Gastroesophageal sphincter (tissue), 4 donors: Measurements from ENCODE around the gene KRT85. TPM values are rescaled to one million over a fixed set of nuclear protein-coding genes. Genes with fewer than 3 reads are reported as not detected.

Experiments used
- ATAC-seq: fragments of 150-250 bp; one replicate; pipeline ENCODE4 v1.9.1; 2016; ENCODE audit warnings: mild to moderate bottlenecking, moderate library complexity
- H3K27ac ChIP-seq, 4 donors: fragments of 200-600 bp; sonication (generic) in 3 of 4; 1 replicate in 3 of 4; 2 replicates in 1 of 4; pipeline ENCODE4 v1.5.1; 2016 to 2019
- H3K27me3 ChIP-seq: fragments of 200-600 bp; sonication (generic); one replicate; pipeline ENCODE4 v1.5.1; 2019
- H3K36me3 ChIP-seq, 2 donors: fragments of 200-600 bp; sonication (generic); one replicate each; pipeline ENCODE4 v1.5.1; 2019; ENCODE audit warnings: control low read depth in 1 of 2
- H3K4me1 ChIP-seq, 3 donors: fragments of 200-600 bp; sonication (generic); 1 replicate in 2 of 3; 2 replicates in 1 of 3; pipeline ENCODE4 v1.5.1; 2016 to 2019; ENCODE audit warnings: control low read depth in 2 of 3
- H3K4me3 ChIP-seq, 2 donors: fragments of 200-600 bp; sonication (generic); one replicate each; pipeline ENCODE4 v1.5.1; 2019; ENCODE audit warnings: mild to moderate bottlenecking in 1 of 2, moderate library complexity in 1 of 2
- H3K9me3 ChIP-seq, 3 donors: fragments of 200-600 bp; sonication (generic); one replicate each; pipeline ENCODE4 v1.5.1; 2017 to 2019; ENCODE audit warnings: control low read depth in 2 of 3
- CTCF ChIP-seq, 4 experiments: fragments of 200-600 bp in 2 of 4; fragments of 450-650 bp in 2 of 4; sonication (generic) in 1 of 4; IDR thresholded peaks; one replicate each; pipeline ENCODE4 v1.5.1; 2017 to 2019; ENCODE audit warnings: antibody characterized with exemption in 4 of 4, mild to moderate bottlenecking in 2 of 4, moderate library complexity in 2 of 4
- EP300 ChIP-seq: sonication (generic); formaldehyde crosslinking; IDR thresholded peaks from one replicate; pipeline ENCODE4 v1.6.1; 2017; ENCODE audit warnings: antibody characterized with exemption, mild to moderate bottlenecking
- POLR2A ChIP-seq, 2 donors: fragments of 450-650 bp; IDR thresholded peaks; one replicate each; pipeline ENCODE4 v1.6.1; 2017; ENCODE audit warnings: antibody characterized with exemption in 2 of 2, mild to moderate bottlenecking in 2 of 2, moderate library complexity in 1 of 2
- POLR2AphosphoS5 ChIP-seq: sonication (generic); formaldehyde crosslinking; IDR thresholded peaks from one replicate; pipeline ENCODE4 v1.6.1; 2017; ENCODE audit warnings: antibody characterized with exemption
- WGBS, 2 donors: methylation state at CpG; one replicate each; pipeline ENCODE4 v1.1.5; 2018; ENCODE audit warnings: low coverage in 1 of 2; 5-methylcytosine and 5-hydroxymethylcytosine counted together
- total RNA-seq, 4 donors: library from RNA; depleted of rRNA; stranded (reverse); fragments of >200 nt; gene quantifications; one replicate each; pipeline ENCODE4 v1.1.0, GENCODE V29; 2016

KRT85 gene
- total RNA-seq, 4 donors from 2014 or later, result not detected

DNA sequence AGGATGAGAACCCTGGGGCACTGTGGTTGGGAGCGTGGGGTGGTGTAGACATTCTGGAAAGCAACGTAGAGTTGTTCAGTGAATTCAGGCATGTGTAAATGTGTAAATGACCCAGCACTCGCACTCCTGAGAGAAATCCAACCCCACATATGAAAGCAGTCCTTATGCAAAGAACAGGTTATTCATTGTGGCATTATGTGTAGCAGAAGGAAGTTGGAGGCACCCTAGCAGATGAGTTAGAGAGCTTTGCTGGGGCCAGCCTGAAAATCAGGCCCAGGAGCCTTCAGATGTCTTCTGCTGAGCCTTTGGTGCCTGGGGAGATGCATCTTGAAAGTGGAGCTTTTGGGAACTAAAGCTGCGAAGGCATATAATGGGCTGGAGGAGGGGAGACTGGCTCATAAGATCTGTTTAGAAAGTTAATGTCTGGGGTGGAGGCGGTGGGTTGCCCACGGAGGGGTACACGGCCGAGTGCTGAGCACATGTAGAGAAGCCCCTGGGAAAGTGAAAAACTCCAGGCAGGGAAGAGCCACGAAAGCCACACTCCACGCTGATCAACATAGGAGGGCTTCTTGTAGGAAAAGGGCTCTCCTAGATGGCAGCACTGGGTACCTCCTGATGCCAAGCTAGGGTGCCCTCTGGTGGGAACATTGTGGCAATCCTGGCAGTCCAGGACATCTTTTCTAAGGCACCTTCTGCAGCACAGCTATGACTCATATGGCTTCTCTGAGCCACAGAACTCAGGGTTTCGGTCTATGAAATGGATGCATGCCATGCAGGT lies 40.0 kb downstream of the KRT85 start:
- WGBS, 2 donors, result 50 to 64% methylated on average over 4 to 10 of the region's 11 CpGs

DNA sequence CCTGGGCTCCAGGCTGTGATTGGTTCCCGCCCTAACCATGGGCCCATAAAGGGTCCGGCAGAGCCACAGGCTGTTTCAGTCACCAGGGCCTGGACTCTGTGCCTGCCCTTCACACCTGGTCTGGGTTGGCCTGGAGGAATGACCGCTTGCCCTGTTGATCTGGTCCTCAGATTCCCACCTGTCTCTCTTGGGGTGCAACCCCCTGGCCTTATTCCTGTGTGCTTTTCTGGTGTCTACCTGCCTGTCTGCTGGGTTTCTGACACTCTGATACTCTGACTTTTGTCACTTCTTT lies 43.2 kb downstream of the KRT85 start:
- ATAC-seq, result no peak
- 100% methylated on average over 2 of the region's 3 CpGs; no CpG with 5 or more reads in 1 of the 2 donors for WGBS, 2 donors
- Histone ChIP-seq H3K4me1 (no peaks in the 10 kb centered on the region), H3K4me3 (no peak overlapping the region), H3K27ac (no peak overlapping the region), H3K36me3 (no peaks in the 10 kb centered on the region), H3K27me3 (peaks cover 27% of the 10 kb centered on the region), H3K9me3 (no peaks in the 10 kb centered on the region)
- TF ChIP-seq POLR2A (IDR thresholded peaks at IDR 0.05), result no peak
- TF ChIP-seq POLR2AphosphoS5, result no peak
- TF ChIP-seq CTCF (IDR thresholded peaks at IDR 0.05), result no peak
- no peak for TF ChIP-seq EP300

More for the DNA sequence above, 40.0 kb downstream of the KRT85 start:
- peak in 3 of 4 experiments; percentile 79 to 84 (median 80) for TF ChIP-seq CTCF (IDR thresholded peaks at IDR 0.05)
- TF ChIP-seq POLR2A (IDR thresholded peaks at IDR 0.05), result no peak
- TF ChIP-seq POLR2AphosphoS5, result peak; percentile 32
- no peak for TF ChIP-seq EP300
- Histone ChIP-seq H3K27me3 (peaks cover 4% of the 10 kb centered on the region), H3K9me3 (no peaks in the 10 kb centered on the region), H3K27ac (no peak overlapping the region), H3K4me3 (no peak overlapping the region), H3K4me1 (no peaks in the 10 kb centered on the region), H3K36me3 (no peaks in the 10 kb centered on the region)
- peak; percentile 90 for ATAC-seq

- Histone ChIP-seq H3K4me1 (no peaks in the 10 kb centered on the region), H3K27ac (no peak overlapping the region), H3K9me3 (no peaks in the 10 kb centered on the region), H3K27me3 (peaks cover 33% of the 10 kb centered on the region), H3K4me3 (no peak overlapping the region), H3K36me3 (no peaks in the 10 kb centered on the region)
- 83 to 100% methylated on average over 4 to 8 of the region's 10 CpGs for WGBS, 2 donors
- ATAC-seq, result no peak
- TF ChIP-seq CTCF (IDR thresholded peaks at IDR 0.05), result no peak
- no peak for TF ChIP-seq POLR2AphosphoS5
- no peak for TF ChIP-seq POLR2A (IDR thresholded peaks at IDR 0.05)
- TF ChIP-seq EP300, result no peak
These were observed 43.7 kb downstream of the KRT85 start for GRCh38 chr12:52323416-52324152.

- WGBS, 2 donors, result 44% methylated on average over 1 of the region's 1 CpG; no CpG with 5 or more reads in 1 of the 2 donors
These were observed 44.3 kb downstream of the KRT85 start for GRCh38 chr12:52323001-52323400.

More at GRCh38 chr12:52323001-52323400, 44.3 kb downstream of the KRT85 start:
- ATAC-seq, result no peak
- Histone ChIP-seq H3K9me3 (no peaks in the 10 kb centered on the region), H3K36me3 (no peaks in the 10 kb centered on the region), H3K4me3 (no peak overlapping the region), H3K4me1 (no peaks in the 10 kb centered on the region), H3K27ac (no peak overlapping the region), H3K27me3 (peaks cover 33% of the 10 kb centered on the region)
- TF ChIP-seq POLR2A (IDR thresholded peaks at IDR 0.05) (no peak), EP300 (no peak), POLR2AphosphoS5 (no peak), CTCF (IDR thresholded peaks at IDR 0.05) (no peak)
